CD8-positive, alpha-beta memory T cell (primary cell): Measurements from ENCODE around the gene CYP39A1. TPM values are rescaled to one million over a fixed set of nuclear protein-coding genes. Genes with fewer than 3 reads are reported as not detected.

Source experiments
- CTCF ChIA-PET: fragments of 350-600 bp; sonication (Branson Sonifier 250); formaldehyde crosslinking; loops from one replicate; lab custom pipeline; 2021; ENCODE audit warnings: antibody characterized with exemption; lab: Charles Lee
- POLR2A ChIA-PET: fragments of 350-600 bp; sonication (Branson Sonifier 250); formaldehyde crosslinking; loops from one replicate; lab custom pipeline; 2021; ENCODE audit warnings: antibody characterized with exemption; lab: Charles Lee
- DNase-seq, 5 donors: peaks; one replicate each; pipeline versions ENCODE4 v3.0.0 to v3.0.0-alpha.2; 2020 to 2022; ENCODE audit warnings: mixed read lengths in 1 of 5
- H3K27ac ChIP-seq: one replicate; pipeline ENCODE4 v1.7.0; 2013; ENCODE audit warnings: low read depth, mild to moderate bottlenecking, low read length, moderate library complexity
- H3K27me3 ChIP-seq: 2 replicates; pipeline ENCODE4 v1.7.0; 2013; ENCODE audit warnings: low read length, mild to moderate bottlenecking; ENCODE audit not compliant: insufficient read depth, poor library complexity, severe bottlenecking
- H3K36me3 ChIP-seq: 2 replicates; pipeline ENCODE4 v1.7.0; 2013; ENCODE audit warnings: mild to moderate bottlenecking, low read length, moderate library complexity; ENCODE audit not compliant: insufficient read depth
- H3K4me1 ChIP-seq: 2 replicates; pipeline ENCODE4 v1.7.0; 2013; ENCODE audit warnings: mild to moderate bottlenecking, low read length, moderate library complexity; ENCODE audit not compliant: insufficient read depth
- H3K4me3 ChIP-seq: 2 replicates; pipeline ENCODE4 v1.7.0; 2013; ENCODE audit warnings: mild to moderate bottlenecking, low read length
- H3K9me3 ChIP-seq: 2 replicates; pipeline ENCODE4 v1.7.0; 2013; ENCODE audit warnings: mild to moderate bottlenecking, low read length
- H3K27ac Mint-ChIP-seq, 8 donors: one replicate each; pipeline ENCODE4 v1.8.0; 2020 to 2021; ENCODE audit warnings: mixed read lengths in 8 of 8, mild to moderate bottlenecking in 6 of 8, inconsistent platforms in 3 of 8, moderate library complexity in 3 of 8
- H3K27me3 Mint-ChIP-seq, 2 donors: one replicate each; pipeline ENCODE4 v1.8.0; 2020 to 2021; ENCODE audit warnings: mixed read lengths in 2 of 2, mild to moderate bottlenecking in 1 of 2, moderate library complexity in 1 of 2
- H3K36me3 Mint-ChIP-seq, 3 donors: one replicate each; pipeline ENCODE4 v1.8.0; 2020 to 2021; ENCODE audit warnings: mixed read lengths in 3 of 3, inconsistent platforms in 1 of 3, mild to moderate bottlenecking in 1 of 3
- H3K4me1 Mint-ChIP-seq, 3 donors: one replicate each; pipeline ENCODE4 v1.8.0; 2020 to 2021; ENCODE audit warnings: mixed read lengths in 3 of 3, inconsistent platforms in 1 of 3, mild to moderate bottlenecking in 1 of 3
- H3K4me3 Mint-ChIP-seq, 7 donors: one replicate each; pipeline ENCODE4 v1.8.0; 2020 to 2021; ENCODE audit warnings: mixed read lengths in 7 of 7, mild to moderate bottlenecking in 6 of 7, moderate library complexity in 4 of 7, inconsistent platforms in 2 of 7
- H3K9me3 Mint-ChIP-seq, 5 donors: one replicate each; pipeline ENCODE4 v1.8.0; 2020 to 2022; ENCODE audit warnings: mixed read lengths in 5 of 5, mild to moderate bottlenecking in 3 of 5, moderate library complexity in 2 of 5, inconsistent platforms in 1 of 5
- polyA plus RNA-seq: library from polyadenylated mRNA; unstranded; fragments of 300-500 nt; fragmentation: Illumina TruSeq; gene quantifications from one replicate; pipeline ENCODE4 v1.2.3, GENCODE V29; 2021
- total RNA-seq, 2 experiments: library from RNA; stranded (reverse); gene quantifications; one replicate each; pipeline ENCODE4 v1.2.3, GENCODE V29; 2021

CYP39A1 gene
- total and polyA plus RNA-seq, 3 experiments from 2014 or later: not detected

DNA sequence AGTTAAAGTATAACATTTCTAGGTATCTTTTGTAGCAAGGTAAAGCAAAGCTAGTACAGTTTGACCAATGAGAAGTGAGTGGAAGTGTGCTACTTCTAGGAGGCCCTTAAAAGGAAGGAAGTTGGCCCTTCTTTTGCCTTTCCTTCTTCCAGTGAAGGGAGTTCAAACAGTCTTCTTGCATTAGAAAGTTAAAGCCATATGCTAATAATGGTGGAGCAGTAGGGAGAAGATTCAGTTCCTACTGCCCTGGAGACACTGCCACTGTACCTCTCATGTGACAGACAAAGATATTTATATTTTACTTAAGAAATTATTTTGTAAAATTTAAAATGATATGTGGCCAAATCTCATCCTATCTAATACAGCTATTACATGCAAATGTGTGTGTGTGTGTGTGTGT lies 135.4 kb downstream of the CYP39A1 start:
- CTCF ChIA-PET: no interaction called here
- H3K27me3 Mint-ChIP-seq: peaks cover 4 to 7% of the 10 kb centered on the region in 2 donors

DNA sequence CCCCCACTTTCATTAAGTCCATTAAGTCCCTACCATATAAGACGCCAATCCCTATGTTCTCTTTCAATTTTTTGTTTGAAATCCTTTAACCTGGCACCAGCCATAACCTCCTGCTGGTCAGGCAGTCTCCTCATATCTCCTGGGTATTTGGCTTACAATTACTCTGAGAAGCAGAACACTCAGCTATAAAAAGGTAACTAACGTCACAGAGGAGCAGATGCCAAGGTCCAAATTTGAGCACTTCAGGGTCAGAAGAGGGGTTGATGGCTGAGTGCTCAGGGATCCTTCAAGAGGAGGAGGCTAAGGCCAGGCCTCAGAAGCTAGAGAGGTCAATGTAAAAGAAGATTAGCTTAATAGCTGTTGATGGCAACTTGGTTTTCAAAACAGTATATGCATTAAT lies 139.1 kb downstream of the CYP39A1 start:
- Histone ChIP-seq H3K4me1 (no peaks in the 10 kb centered on the region), H3K9me3 (no peaks in the 10 kb centered on the region), H3K36me3 (no peaks in the 10 kb centered on the region), H3K27me3 (no peaks in the 10 kb centered on the region), H3K27ac (no peak overlapping the region), H3K4me3 (no peak overlapping the region)
- ChIA-PET POLR2A (no interaction called here), CTCF (no interaction called here)
- no peaks in the 10 kb centered on the region for H3K4me1 Mint-ChIP-seq
- H3K4me3 Mint-ChIP-seq: no peak overlapping the region
- DNase-seq: no peak
- no peaks in the 10 kb centered on the region for H3K36me3 Mint-ChIP-seq
- peaks cover 4 to 12% of the 10 kb centered on the region in 2 donors for H3K27me3 Mint-ChIP-seq
- no peak overlapping the region for H3K27ac Mint-ChIP-seq
- no peaks in the 10 kb centered on the region for H3K9me3 Mint-ChIP-seq

More for the DNA sequence above, 135.4 kb downstream of the CYP39A1 start:
- Mint-ChIP-seq H3K4me1 (no peaks in the 10 kb centered on the region), H3K27ac (no peak overlapping the region), H3K9me3 (no peaks in the 10 kb centered on the region), H3K4me3 (no peak overlapping the region), H3K36me3 (no peaks in the 10 kb centered on the region)
- POLR2A ChIA-PET: interaction anchor here (0.7 kb wide), 1 partner anchor 419 kb away, joined by 13 read pairs; no protein-coding TSS in a partner anchor
- Histone ChIP-seq H3K27me3 (no peaks in the 10 kb centered on the region), H3K9me3 (no peaks in the 10 kb centered on the region), H3K4me3 (no peak overlapping the region), H3K4me1 (no peaks in the 10 kb centered on the region), H3K36me3 (no peaks in the 10 kb centered on the region), H3K27ac (no peak overlapping the region)
- no peak for DNase-seq

DNA sequence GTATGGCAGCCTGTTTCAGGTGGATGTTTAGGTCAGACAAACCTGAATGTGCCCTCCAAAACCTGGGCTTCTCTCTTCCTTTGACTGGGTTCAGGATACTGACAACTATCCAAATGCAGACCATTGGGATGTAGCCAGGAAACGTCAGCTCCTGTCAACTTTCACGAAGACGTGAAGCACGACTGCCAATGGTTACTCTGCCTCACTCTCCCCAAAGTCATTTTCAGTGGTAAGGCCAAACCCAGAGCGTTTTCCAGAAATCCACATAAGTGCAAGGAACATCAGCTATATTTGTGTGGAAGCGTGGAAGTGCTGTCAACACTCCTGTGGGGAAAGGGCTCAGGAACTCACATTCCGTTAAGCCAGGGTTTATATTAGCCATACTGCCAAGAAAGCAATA lies 141.3 kb downstream of the CYP39A1 start:
- no peak overlapping the region for H3K4me3 Mint-ChIP-seq
- no peak overlapping the region for H3K27ac Mint-ChIP-seq
- no peaks in the 10 kb centered on the region for H3K4me1 Mint-ChIP-seq
- DNase-seq: no peak
- H3K27me3 Mint-ChIP-seq: peaks cover 8% of the 10 kb centered on the region in 2 donors
- POLR2A ChIA-PET: no interaction called here
- H3K4me3 ChIP-seq: no peak overlapping the region
- H3K36me3 ChIP-seq: no peaks in the 10 kb centered on the region
- no peaks in the 10 kb centered on the region for H3K4me1 ChIP-seq
- CTCF ChIA-PET: no interaction called here
- no peaks in the 10 kb centered on the region for H3K36me3 Mint-ChIP-seq
- no peaks in the 10 kb centered on the region for H3K9me3 Mint-ChIP-seq
- H3K9me3 ChIP-seq: no peaks in the 10 kb centered on the region
- H3K27ac ChIP-seq: no peak overlapping the region
- no peaks in the 10 kb centered on the region for H3K27me3 ChIP-seq

DNA sequence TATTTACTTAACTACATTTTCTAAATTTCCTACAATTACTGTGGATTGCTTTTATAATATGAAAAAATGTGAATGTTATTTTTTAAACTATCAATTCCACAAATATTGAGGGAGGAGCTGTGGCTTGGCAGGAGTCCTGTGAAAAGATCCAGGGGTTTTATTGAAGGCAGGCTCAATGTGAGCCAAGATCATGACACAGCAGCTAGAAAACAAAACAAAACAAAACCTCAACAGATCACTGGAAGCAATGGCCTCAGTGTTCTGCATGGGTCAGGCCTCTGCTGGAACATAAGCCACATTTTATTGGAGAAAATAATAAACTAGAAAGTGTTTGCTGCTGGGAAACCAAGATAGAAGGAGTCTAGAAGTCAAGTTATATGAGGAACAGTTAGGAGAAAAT lies 142.0 kb downstream of the CYP39A1 start:
- no peaks in the 10 kb centered on the region for H3K36me3 Mint-ChIP-seq
- Histone ChIP-seq H3K27me3 (no peaks in the 10 kb centered on the region), H3K4me3 (no peak overlapping the region), H3K27ac (no peak overlapping the region), H3K4me1 (no peaks in the 10 kb centered on the region), H3K36me3 (no peaks in the 10 kb centered on the region), H3K9me3 (no peaks in the 10 kb centered on the region)
- no peak for DNase-seq
- CTCF ChIA-PET: no interaction called here
- POLR2A ChIA-PET: no interaction called here
- H3K27ac Mint-ChIP-seq: no peak overlapping the region
- H3K9me3 Mint-ChIP-seq: no peaks in the 10 kb centered on the region
- H3K4me3 Mint-ChIP-seq: no peak overlapping the region
- H3K27me3 Mint-ChIP-seq: peaks cover 6 to 9% of the 10 kb centered on the region in 2 donors
- no peaks in the 10 kb centered on the region for H3K4me1 Mint-ChIP-seq

DNA sequence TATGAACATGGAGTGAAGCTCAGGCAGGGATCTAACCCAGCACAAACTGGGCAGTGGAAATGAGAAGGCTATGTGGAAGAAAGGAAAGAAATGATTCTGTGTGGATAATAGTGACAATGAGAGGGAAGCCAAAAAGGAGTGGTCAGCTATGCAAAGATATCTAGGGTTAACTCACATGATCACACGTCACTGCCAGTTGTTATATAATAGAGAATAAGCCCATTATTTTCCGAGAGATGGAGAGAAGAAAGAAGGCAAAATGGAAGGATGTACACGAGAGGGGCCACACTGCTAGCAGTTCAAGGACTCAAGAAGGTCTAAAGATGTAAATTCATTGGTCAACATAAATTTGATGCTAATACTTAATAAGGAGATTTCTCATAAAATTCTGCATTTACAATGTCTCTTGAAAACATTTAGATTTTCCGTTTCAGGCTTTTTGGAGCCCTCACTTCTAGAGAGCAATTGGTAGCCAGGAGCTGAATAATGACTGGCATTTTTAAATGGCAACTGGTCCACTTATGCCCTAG lies 142.6 kb downstream of the CYP39A1 start:
- H3K4me1 ChIP-seq: no peaks in the 10 kb centered on the region
- ChIA-PET CTCF (no interaction called here), POLR2A (no interaction called here)
- H3K36me3 ChIP-seq: no peaks in the 10 kb centered on the region
- no peak overlapping the region for H3K27ac ChIP-seq
- Mint-ChIP-seq H3K36me3 (no peaks in the 10 kb centered on the region), H3K27me3 (peaks cover 6 to 14% of the 10 kb centered on the region in 2 donors), H3K27ac (no peak overlapping the region), H3K4me1 (no peaks in the 10 kb centered on the region), H3K4me3 (no peak overlapping the region), H3K9me3 (no peaks in the 10 kb centered on the region)
- H3K27me3 ChIP-seq: no peaks in the 10 kb centered on the region
- no peaks in the 10 kb centered on the region for H3K9me3 ChIP-seq
- DNase-seq: no peak
- no peak overlapping the region for H3K4me3 ChIP-seq

DNA sequence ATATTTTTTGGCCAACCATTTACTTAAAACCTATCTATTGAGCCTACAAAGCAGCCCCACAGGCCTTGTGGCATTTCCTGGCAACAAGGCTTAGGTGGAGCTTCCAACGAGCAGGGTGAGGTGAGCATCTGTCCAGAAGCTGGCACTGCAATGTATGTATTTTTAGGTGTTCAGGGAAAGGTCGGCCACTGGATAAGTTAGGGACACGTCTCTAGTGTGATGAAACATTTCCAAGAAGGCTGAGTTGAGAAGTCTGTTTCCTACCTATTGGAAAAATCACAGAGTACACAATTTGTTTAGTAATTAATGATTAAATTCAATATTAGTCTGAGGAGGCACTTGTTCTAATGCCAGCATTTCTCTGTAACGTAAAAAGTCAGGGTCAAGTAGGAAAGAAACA lies 143.6 kb downstream of the CYP39A1 start:
- Histone ChIP-seq H3K4me3 (no peak overlapping the region), H3K36me3 (no peaks in the 10 kb centered on the region), H3K27me3 (no peaks in the 10 kb centered on the region), H3K9me3 (no peaks in the 10 kb centered on the region), H3K4me1 (no peaks in the 10 kb centered on the region), H3K27ac (no peak overlapping the region)
- peaks cover 6 to 14% of the 10 kb centered on the region in 2 donors for H3K27me3 Mint-ChIP-seq
- no peak overlapping the region for H3K4me3 Mint-ChIP-seq
- no peak overlapping the region for H3K27ac Mint-ChIP-seq
- no peaks in the 10 kb centered on the region for H3K9me3 Mint-ChIP-seq
- no peaks in the 10 kb centered on the region for H3K4me1 Mint-ChIP-seq
- CTCF ChIA-PET: no interaction called here
- POLR2A ChIA-PET: no interaction called here
- no peak for DNase-seq
- no peaks in the 10 kb centered on the region for H3K36me3 Mint-ChIP-seq

DNA sequence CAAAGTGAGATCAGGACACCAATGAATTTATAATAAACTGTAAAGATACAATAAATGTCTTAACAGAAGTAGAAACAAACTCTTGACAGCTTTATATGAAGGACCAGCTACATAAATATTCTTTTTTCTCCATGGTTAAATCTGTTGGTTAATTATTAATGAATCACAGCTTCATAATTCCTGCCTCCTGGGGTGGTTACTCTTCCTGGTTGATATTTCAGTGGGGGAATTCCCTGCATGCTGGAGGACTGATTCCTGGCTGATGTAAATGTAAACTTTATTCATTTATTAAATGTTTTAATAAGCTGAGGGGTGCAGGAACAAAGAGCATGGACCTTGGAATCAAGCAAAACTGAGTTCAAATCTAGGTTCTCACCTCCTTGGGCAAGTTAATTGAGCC lies 145.2 kb downstream of the CYP39A1 start:
- no peak overlapping the region for H3K4me3 Mint-ChIP-seq
- Histone ChIP-seq H3K27me3 (no peaks in the 10 kb centered on the region), H3K4me1 (no peaks in the 10 kb centered on the region), H3K27ac (no peak overlapping the region), H3K36me3 (no peaks in the 10 kb centered on the region), H3K4me3 (no peak overlapping the region), H3K9me3 (no peaks in the 10 kb centered on the region)
- ChIA-PET POLR2A (no interaction called here), CTCF (no interaction called here)
- peaks cover 4 to 14% of the 10 kb centered on the region in 2 donors for H3K27me3 Mint-ChIP-seq
- no peak overlapping the region for H3K27ac Mint-ChIP-seq
- no peaks in the 10 kb centered on the region for H3K36me3 Mint-ChIP-seq
- DNase-seq: no peak
- H3K4me1 Mint-ChIP-seq: no peaks in the 10 kb centered on the region
- H3K9me3 Mint-ChIP-seq: no peaks in the 10 kb centered on the region

DNA sequence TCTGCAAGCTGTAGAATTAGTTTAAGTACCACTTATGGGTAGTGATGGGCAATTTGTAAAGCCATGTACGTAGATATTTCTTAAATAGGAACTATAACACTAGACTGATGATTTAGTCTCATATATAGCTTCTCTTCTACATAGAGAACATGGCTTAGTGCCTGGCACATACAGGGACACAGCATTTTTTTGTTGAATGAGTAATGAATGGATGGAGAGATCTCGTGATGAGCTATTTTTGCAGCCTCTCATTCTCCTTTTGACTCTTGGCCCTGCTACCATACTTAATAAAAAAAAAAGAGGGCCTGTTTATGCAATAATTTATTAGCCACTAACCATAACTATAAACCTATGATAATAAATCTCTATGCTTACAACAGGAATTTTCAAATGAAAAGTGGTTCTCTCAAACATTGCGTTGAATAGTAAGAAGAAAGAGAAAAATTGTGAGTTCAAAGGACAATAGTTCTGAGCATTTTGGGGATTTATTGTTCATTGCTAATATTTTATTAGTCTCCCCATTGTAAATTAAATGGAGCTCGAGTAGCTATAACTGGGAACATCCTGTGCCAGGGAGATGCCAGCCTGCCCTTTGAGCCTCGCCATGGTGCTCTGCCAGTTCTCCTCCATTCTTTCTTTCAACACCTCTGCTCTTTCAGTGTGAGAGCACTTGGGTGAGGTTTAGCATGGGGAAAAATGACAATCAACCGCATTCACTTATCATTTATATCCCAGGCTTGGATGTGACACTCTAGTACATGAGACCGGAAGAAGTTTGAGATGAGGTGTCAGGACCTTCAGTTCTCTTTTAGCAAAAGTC lies 146.7 kb downstream of the CYP39A1 start:
- no peaks in the 10 kb centered on the region for H3K9me3 ChIP-seq
- H3K27ac ChIP-seq: no peak overlapping the region
- Mint-ChIP-seq H3K4me1 (no peaks in the 10 kb centered on the region), H3K27ac (no peak overlapping the region), H3K9me3 (no peaks in the 10 kb centered on the region), H3K4me3 (no peak overlapping the region), H3K27me3 (peaks cover 7 to 18% of the 10 kb centered on the region in 2 donors), H3K36me3 (no peaks in the 10 kb centered on the region)
- H3K36me3 ChIP-seq: no peaks in the 10 kb centered on the region
- no peaks in the 10 kb centered on the region for H3K4me1 ChIP-seq
- H3K4me3 ChIP-seq: no peak overlapping the region
- ChIA-PET CTCF (no interaction called here), POLR2A (no interaction called here)
- no peak for DNase-seq
- no peaks in the 10 kb centered on the region for H3K27me3 ChIP-seq
